ENCODE data around the gene TFIP11.

TFIP11 gene

DNA sequence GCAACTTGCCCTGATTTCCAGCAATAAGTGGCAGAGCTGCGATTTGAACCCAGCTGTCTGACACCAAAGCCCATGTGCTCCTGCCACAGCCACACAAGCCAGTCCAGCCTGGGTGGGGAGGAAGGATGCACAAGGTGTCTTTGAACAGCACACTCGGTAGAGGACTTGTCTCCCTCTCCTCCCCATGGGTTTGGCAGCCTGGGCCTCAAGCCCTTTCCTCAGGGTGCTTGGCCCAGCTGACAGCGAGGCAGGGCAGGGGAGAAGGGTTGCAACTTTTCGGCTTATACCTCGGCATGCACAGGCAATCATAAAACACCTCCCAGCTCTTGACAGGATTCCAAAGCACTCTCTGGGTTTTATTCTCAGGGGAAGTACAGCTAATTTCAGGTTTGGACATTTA lies 63.9 kb downstream of the TFIP11 start:
- no peak for DNase-seq (ENCODE audit: low spot score)

DNA sequence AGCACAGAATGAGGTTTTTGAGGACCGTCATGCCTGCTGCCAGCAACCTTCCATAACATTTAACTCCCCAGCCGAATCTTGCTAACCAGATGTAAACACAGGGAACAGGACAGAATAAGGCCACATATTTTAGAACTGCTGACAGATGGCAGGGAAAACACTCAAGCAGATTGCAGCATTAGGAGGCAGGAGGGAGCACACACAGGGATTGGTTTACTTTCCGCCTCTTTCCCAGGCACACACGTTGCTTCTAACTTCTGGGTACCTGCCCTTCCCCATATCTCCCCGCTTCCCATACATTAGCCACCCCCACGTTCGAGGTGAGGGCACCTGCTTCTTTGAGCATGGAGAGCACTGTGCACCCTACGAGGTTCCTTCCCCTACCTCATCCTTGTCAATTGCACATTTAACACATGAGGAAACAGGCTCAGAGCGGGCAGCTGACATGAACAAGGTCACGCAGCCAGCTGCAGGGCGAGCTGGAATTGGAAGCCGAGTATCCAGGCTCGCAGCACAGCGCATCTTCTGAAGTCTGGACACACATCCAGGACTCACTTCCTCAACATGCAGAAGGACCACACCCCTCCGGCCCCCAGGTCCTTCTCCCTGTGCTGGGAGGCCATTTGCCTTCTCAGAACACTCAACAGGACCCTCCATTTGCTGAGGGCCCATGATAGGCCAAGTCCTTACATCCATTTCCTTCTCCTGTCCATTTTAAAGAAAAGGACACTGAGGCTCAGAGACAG lies 64.5 kb downstream of the TFIP11 start:
- DNase-seq (ENCODE audit: low spot score), result no peak

GRCh38 chr22:26446808-26447515 lies 65.3 kb downstream of the TFIP11 start:
- no peak for DNase-seq (ENCODE audit: low spot score)

DNA sequence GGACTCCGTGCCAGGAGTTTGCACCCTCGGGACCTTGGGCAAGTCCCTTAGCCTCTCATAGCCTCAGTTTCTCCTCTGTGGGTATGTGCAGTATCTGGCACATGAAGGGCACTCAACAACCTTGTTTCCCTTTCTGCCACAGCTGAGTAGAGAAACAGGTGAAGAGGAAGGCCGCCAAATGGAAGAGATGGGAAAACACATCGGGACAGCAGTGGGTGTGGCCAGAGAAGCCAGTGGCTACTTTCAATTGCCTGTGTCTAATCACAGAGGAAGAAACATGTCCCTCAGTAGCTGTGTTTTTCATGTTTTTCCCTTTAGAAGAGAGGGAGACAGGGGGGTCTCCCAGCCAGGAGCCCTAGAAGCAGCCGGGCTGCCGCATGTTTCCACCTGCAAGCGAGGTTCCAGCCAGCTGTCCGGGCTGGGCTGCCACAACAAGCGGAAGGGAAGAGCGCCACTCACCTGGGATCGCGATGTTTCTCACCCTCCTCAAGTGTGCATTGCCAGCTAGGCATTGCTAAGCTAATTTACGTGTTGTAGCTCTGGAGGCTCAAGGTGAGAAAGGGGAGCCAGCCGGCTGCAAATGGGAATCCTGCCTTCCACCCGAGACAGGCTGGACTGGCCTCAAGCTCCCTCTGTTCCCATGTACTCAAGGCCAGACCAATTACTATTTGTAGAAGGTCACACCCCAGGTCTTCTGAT lies 66.5 kb downstream of the TFIP11 start:
- DNase-seq (ENCODE audit: low spot score), result no peak

GRCh38 chr22:26444777-26445176 lies 67.5 kb downstream of the TFIP11 start:
- DNase-seq (ENCODE audit: low spot score), result no peak

GRCh38 chr22:26443901-26444690 lies 68.2 kb downstream of the TFIP11 start:
- DNase-seq (ENCODE audit: low spot score), result no peak

- no peak for DNase-seq (ENCODE audit: low spot score)
Measured at GRCh38 chr22:26442086-26442756, 70.1 kb downstream of the TFIP11 start.

All from GM03348 (cell line).